GM23338 (cell line): ENCODE measurements around the gene ZNF679. TPM values are rescaled to one million over a fixed set of nuclear protein-coding genes. Genes with fewer than 3 reads are reported as not detected.

Source experiments
- ETS1 ChIP-seq: IDR thresholded peaks from 2 replicates; pipeline ENCODE4 v1.6.1; 2016; ENCODE audit warnings: antibody characterized with exemption
- EZH2phosphoT487 ChIP-seq: fragments of 200-600 bp; sonication (generic); IDR thresholded peaks from one replicate; pipeline ENCODE4 v1.8.1; 2018; ENCODE audit warnings: antibody characterized with exemption; ENCODE audit not compliant: unreplicated experiment
- JUNB ChIP-seq: IDR thresholded peaks from one replicate; pipeline ENCODE4 v1.6.1; 2016; ENCODE audit warnings: antibody characterized with exemption; ENCODE audit not compliant: unreplicated experiment
- NANOG ChIP-seq: IDR thresholded peaks from 2 replicates; pipeline ENCODE4 v1.6.1; 2016; ENCODE audit warnings: antibody characterized with exemption, borderline replicate concordance
- POLR2AphosphoS5 ChIP-seq: IDR thresholded peaks from 2 replicates; pipeline ENCODE4 v1.6.1; 2016; ENCODE audit warnings: antibody characterized with exemption, low read depth
- REST ChIP-seq: IDR thresholded peaks from one replicate; pipeline ENCODE4 v1.6.1; 2018; ENCODE audit warnings: antibody characterized with exemption; ENCODE audit not compliant: unreplicated experiment
- ZNF462 ChIP-seq: fragments of 250-450 bp; sonication (Bioruptor Pico); IDR thresholded peaks from 2 replicates; pipeline ENCODE4 v1.5.0; 2020; ENCODE audit warnings: mild to moderate bottlenecking, moderate library complexity
- polyA plus RNA-seq: library from polyadenylated mRNA; unstranded; fragments of >200 nt; fragmentation: Nextera tagmentation; extraction: Ambion mirVana; gene quantifications from 2 replicates; pipeline ENCODE4 v1.2.1, GENCODE V29; 2016
- total RNA-seq: library from RNA; depleted of rRNA; stranded (reverse); fragments of >200 nt; shearing (Covaris generic); gene quantifications from 2 replicates; pipeline ENCODE4 v1.2.3, GENCODE V29; 2014

Gene ZNF679
- total and polyA plus RNA-seq, 2 experiments from 2014 or later = not detected

- TF ChIP-seq ZNF462 (CRISPR knock-in tag) = no peak
- TF ChIP-seq EZH2phosphoT487 = no peak
- TF ChIP-seq ETS1 = no peak
- TF ChIP-seq JUNB = no peak
- no peak for TF ChIP-seq REST
- no peak for TF ChIP-seq NANOG
- TF ChIP-seq POLR2AphosphoS5 = no peak
These were observed 35.5 kb upstream of the ZNF679 start (continued) for GRCh38 chr7:64192775-64193174.
